HFF-Myc (cell line): Measurements from ENCODE around the gene CCDC92.

Experiments used
- DNase-seq: peaks from one replicate; pipeline ENCODE4 v3.0.0-alpha.2; 2011; ENCODE audit warnings: low read depth; ENCODE audit errors: extremely low read depth
- H3K4me3 ChIP-seq: replicated peaks from 2 replicates; pipeline ENCODE4 v1.5.1; 2011; ENCODE audit warnings: low read depth, mild to moderate bottlenecking, control low read depth, low read length
- CTCF ChIP-seq: IDR thresholded peaks from 2 replicates; pipeline ENCODE4 v1.5.1; 2012; ENCODE audit warnings: mild to moderate bottlenecking, low read depth, low read length, control low read depth; ENCODE audit errors: missing control alignments

The CCDC92 gene

GRCh38 chr12:123896767-123897166 lies 75.9 kb downstream of the CCDC92 start:
- peak overlapping the region; percentile 14 for H3K4me3 ChIP-seq

GRCh38 chr12:123895451-123895850 lies 77.2 kb downstream of the CCDC92 start:
- DNase-seq: no peak
- no peak overlapping the region for H3K4me3 ChIP-seq
- no peak for TF ChIP-seq CTCF

More at GRCh38 chr12:123896767-123897166, 75.9 kb downstream of the CCDC92 start:
- no peak for TF ChIP-seq CTCF
- DNase-seq: peak; percentile 44

GRCh38 chr12:123894823-123895345 lies 77.7 kb downstream of the CCDC92 start:
- H3K4me3 ChIP-seq: no peak overlapping the region
- no peak for DNase-seq
- TF ChIP-seq CTCF: no peak

GRCh38 chr12:123893276-123893675 lies 79.4 kb downstream of the CCDC92 start:
- TF ChIP-seq CTCF: no peak
- no peak for DNase-seq

GRCh38 chr12:123892853-123893252 lies 79.8 kb downstream of the CCDC92 start:
- no peak for DNase-seq
- H3K4me3 ChIP-seq: no peak overlapping the region
- TF ChIP-seq CTCF: no peak

More at GRCh38 chr12:123893276-123893675, 79.4 kb downstream of the CCDC92 start:
- no peak overlapping the region for H3K4me3 ChIP-seq

- no peak for DNase-seq
- TF ChIP-seq CTCF: no peak
- H3K4me3 ChIP-seq: no peak overlapping the region
Observed at GRCh38 chr12:123892180-123892559, 80.5 kb downstream of the CCDC92 start.

GRCh38 chr12:123891516-123892179 lies 81.0 kb downstream of the CCDC92 start:
- no peak for DNase-seq
- no peak for TF ChIP-seq CTCF
- no peak overlapping the region for H3K4me3 ChIP-seq
